Pons (tissue), 1 donor: Measurements from ENCODE around the gene DNAJB9.
"Not testable (repeated sequence)": the region's sequence is repeated elsewhere in the genome, so short reads cannot be mapped to it uniquely, and the experiment has no call there.

Source experiments
- DNase-seq: peaks from one replicate; pipeline ENCODE4 v3.0.0-alpha.2; 2016; ENCODE audit warnings: low spot score

Gene DNAJB9

DNA sequence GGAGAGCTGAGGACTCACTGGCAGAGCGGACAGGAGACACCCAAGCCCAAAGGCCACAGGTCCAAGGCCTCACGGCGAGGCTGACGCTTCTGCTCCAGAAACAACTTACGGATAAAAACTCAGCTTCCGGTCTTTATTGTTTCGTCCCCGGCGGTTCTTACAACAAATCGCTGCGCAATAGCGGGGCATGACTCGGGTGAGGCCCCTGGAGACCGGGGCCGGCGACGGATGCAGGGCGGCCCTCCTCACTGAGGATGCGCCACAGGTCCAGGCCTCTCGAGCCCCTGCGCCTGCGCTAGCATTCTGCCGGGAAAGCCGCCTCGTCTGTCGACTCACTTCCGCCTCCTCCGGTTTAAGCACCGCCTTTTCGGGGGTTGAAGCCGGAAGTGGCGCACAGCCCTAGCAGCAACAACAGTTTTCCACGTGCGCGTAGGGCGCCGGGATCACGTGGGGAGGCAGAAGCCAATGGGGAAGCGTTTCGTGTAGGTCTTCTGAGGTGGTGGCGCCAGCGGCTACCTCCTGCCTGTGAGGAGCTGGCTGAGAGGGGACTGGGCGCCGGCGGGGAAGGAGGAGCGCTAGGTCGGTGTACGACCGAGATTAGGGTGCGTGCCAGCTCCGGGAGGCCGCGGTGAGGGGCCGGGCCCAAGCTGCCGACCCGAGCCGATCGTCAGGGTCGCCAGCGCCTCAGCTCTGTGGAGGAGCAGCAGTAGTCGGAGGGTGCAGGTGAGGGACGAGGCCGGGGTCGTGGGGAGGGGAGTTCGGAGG, at the start of gene DNAJB9, which contains the start of gene THAP5:
TSS of gene DNAJB9 (plus strand) at position 494 of the 765 bp plus-strand sequence. CDS start 1,853 bp downstream, outside the sequence.
TSS of gene THAP5 (minus strand) at position 326 of the 765 bp plus-strand sequence. CDS start at position 189, 137 bp downstream.
- peak; percentile 100 for DNase-seq

DNA sequence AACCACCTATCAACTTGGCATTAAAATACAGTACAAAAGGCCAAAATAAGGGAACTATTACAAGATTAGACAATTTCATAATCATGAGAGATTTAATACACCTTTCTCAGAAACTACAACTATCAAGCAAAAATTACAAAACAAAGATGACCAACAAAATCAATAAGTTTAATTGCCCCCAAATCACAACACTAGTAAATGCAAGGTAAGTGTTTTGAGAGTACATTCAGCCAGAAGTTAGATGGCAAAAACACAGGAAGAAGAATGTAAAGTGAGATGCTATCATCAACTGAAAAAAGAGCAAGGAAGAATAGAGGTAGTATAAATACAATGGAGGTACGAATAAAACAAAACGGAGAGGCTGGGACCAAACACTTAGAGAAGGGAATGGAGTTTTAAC, 46.9 kb upstream of the DNAJB9 start:
- DNase-seq: no peak

DNA sequence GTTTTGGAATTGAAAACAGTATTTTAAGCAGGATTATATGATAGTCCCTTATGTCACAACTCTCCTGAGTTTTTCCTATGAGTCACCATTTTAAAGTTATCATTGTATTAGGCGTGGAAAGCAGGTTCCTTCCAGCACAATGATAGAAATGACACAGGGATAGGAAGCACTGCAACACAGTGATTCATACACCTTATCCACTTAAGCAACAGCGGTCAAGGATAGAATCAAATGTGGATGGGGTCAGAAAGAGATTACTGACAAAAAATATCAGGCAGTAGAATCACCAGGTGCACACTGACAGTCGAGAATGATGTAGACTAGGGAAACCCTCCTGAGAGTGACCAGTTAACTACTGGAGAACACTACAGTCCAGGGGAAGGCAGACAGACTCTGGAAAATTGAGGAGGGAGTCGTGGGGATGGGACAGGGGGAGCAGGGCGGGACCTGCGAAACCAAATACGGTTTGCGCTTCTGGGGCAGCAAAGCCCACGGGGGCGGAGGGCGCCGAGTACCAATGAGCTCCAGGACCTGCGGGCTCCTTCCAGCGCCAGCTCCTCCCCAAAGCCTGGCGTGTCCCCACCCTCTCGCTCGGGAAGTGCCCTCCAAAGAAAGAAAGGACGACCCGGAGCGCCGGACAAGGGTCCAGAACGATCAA, 44.2 kb upstream of the DNAJB9 start:
- DNase-seq: no peak

DNA sequence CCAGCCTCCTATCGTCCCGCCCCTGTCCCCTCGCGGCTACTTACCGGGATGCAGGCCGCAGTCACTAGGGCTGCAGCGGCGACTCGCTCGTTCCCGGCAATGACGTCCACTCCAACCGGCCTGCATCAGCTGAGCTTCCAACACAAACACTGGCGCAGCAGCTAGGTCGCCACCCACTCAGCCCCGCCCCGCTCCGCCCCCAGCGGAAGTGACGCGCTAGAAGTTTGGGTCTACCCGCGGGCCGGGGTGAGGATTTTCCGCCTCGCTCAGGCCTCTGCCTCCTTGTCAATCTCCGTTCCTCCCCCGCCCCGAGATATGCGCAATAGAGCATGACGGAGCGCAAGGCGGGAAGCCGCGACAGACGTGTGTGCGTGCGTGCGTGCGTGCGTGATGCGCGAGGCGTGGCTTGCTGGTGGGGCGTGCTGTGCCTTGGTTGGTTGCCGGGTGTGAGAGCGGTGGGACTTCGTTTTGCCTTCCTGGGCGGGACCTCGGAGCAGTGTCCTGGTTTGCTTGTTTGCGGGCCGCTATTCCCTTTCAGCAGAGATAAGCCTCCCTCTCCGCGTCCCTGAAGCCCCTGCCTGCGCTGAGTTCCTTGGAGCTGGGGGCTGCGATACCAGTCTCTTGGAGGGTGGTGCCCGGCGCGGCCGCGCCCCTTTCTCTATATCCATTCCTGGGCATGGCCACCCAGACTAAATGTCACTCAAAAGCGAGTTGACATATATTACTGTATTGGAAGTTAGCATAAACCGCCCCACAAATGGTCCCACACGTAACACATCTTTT, 43.5 kb upstream of the DNAJB9 start, which contains the start of gene PNPLA8:
TSS of gene PNPLA8 (minus strand) at position 151 of the 783 bp plus-strand sequence. CDS start 10,644 bp downstream, outside the sequence.
- DNase-seq: peak; percentile 100

DNA sequence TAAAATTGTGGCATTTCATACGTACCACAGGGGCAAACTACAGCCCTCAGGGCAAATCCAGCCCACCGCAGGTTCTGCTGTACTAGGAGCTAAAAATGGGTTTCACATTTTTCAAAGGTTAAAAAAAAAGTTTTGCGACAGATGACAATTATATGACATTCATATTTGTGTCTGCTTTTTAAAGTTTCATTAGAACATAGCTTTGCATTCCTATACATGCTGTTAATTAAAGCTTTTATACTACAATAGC, 43.0 kb upstream of the DNAJB9 start:
- DNase-seq: no peak

DNA sequence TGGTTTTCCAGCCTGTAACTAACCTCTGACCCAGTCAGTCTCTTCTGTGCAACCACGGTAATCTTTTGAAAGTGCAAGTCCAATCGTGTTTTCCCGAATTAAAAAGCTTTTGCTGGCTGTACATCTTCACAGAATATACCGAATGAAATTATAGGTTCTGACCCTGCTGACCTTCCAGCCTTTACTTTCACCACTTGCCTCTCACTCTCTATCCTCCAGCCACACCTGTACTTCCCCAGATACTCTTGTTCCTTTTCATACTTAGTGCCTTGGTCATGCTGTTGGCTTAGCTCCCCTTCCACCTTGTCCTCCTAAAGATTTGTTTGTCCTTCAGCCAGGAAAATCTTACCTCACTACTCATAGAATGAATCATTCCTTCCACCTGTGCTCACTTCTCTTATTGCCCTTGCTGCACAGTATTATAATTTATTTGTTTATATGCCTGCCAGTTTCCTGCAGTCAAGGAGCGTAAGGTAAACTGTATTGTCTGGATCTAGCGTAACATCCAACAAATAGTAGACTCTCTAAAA, 41.4 kb upstream of the DNAJB9 start:
- DNase-seq: no peak

DNA sequence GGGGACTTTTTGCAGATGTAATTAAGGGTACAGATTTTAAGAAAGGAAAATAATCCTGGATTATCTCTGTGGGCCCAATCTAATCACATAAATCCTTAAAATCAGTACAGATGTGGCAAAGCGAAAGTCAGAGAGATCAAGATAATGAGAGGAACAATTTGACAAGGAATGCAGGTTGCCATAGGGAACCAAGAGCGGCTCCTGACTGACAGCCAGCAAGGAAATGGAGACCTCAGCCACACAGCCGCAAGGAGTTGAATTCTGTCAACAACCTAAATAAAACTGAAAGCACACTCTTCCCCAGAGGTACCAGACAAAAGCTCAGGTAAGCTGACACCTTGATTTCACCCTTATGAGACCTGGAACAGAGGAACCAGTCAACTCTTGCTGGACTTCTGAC, 40.3 kb upstream of the DNAJB9 start:
- no peak for DNase-seq

DNA sequence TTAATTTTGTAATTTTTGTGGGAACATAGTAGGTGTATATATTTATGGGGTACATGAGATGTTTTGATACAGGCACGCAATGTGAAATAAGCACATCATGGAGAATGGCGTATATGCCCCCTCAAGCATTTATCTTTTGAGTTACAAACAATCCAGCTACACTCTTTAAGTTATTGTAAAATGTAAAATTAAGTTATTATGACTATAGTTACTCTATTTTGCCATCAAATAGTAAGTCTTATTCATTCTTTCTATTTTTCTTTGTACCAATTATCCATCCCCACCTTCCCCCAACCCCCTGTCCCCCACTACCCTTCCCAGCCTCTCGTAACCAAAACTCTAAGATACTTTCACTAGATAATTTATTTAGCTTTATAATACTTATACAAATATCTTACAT, 36.0 kb upstream of the DNAJB9 start:
- DNase-seq: no peak

DNA sequence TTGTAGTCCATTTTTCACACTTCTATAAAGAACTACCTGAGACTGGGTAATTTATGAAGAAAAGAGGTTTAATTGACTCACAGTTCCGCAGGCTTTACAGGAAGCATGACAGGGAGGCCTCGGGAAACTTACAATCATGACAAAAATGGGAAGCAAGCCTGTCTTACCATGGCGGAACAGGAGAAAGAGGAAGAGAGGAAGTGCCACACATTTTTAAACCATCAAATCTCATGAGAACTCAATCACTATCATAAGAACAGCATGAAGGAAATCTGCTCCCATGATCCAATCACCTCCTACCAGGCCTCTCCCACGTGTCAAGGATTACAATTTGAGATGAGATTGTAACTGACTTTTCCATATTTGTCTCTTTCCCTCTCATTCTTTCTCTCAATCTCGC, 34.4 kb upstream of the DNAJB9 start:
- no peak for DNase-seq

DNA sequence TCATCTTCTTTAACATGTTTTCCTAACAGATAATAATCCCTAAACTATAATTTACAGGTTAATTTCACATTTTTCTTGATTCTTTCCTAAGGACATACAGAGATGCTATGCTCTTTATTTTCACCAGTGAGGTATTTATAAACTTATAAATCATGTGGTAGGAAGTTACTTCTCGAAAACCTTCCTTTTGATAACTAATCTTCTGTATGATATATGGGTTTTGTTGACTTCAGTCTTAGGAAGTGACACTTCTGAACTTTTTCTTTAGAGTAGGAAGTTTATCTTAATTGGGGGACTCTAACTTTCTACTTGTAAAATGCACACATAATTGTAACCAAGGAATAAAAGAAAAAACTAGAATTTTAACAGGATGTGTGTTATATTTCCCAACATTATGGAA, 33.9 kb upstream of the DNAJB9 start:
- no peak for DNase-seq

DNA sequence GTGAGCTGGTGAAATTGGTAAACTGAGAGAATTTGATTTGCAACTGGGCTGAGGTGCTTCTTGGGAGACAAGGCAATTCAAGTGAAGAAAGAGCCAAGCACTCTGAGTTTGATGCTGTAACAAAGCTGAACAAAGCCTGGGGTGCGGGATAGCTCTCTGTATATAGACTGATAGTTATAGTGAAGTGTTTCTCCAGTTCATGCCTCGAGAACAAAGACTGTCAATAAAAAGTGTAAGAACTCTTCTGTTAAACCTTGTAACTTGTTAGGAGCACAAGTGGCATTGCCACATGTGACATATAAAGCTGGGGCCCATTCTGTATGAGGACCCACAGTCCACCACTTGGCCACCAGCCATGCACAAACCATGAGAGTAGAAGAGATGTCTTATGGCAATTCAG, 32.4 kb upstream of the DNAJB9 start:
- DNase-seq: no peak

DNA sequence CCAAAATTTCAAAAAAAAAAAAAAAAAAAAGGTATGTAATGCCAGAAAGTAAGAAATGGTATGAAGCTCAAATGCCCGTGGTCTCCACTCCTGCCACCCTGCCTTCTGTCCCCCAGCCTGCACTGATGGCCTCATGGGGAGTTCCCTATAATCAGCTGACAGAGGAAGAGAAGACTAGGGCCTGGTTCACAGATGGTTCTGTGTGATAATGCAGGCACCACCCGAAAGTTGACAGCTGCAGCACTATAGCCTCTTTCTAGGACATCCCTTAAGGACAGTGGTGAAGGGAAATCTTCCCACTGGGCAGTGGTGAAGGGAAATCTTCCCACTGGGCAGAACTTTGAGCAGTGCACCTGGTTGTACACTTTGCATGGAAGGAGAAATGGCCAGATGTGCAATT, 31.4 kb upstream of the DNAJB9 start:
- DNase-seq: not testable (repeated sequence)

DNA sequence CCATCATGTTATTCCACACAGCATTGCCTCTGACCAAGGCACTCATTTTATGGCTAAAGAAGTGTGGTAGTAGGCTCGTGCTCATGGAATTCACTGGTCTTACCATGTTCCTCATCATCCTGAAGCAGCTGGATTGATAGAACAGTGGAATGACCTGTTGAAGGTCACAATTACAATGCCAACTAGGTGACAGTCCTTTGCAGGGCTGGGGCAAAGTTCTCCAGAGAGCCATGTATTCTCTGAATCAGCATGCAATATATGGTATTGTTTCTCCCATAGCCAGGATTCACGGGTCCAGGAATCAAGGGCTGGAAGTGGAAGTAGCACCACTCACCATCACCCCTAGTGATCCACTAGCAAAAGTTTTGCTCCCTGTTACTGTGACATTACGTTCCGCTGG, 31.0 kb upstream of the DNAJB9 start:
- not testable (repeated sequence) for DNase-seq

DNA sequence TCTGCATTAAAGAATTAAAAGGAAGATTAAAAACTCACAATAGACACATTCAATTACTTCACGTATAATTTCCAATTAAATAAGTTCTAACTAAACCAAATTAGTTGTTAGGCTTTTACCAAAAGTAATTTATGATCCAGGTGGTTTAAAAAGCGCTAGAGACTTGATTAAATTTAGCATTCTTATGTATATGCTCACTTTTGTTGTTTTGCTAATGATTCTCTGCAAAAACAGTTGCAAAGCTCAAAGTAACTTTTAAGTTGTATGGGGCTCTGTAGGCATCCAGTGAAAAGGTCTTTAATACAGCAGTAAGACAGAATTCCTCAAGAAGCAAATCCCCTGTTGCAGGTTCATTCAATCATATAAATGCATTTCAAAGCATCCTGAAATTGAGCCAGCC, 28.2 kb upstream of the DNAJB9 start:
- no peak for DNase-seq

DNA sequence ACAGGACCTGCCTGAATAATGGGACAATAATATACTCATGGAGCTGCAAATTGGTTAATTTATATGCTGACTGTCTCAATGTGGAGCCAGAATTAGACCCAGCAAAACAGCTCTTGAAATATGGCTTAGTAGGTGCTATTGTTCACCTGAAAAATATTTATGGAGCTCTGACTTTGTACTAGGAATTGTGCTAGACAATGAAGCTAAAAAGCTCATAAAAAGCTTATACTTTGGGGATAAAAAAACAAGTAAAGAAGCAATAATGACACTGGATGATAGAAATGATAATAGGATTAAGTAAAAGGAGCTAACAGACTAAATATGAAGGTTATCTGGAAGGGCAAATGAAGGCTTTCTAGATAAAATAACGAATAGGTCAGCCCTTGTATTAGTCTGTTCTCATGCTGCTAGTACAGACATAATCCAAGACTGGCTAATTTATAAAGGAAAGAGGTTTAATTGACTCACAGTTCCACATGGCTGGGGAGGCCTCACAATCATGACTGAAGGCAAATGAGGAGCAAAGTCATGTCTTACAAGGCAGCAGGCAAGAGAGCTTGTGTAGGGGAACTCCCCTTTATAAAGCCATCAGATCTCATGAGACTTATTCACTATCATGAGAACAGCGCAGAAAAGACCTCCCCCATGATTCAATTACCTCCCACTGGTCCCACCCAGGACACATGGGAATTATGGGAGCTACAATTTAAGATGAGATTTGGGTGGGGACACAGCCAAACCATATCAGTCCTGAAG, 21.4 kb upstream of the DNAJB9 start:
- DNase-seq: not testable (repeated sequence)

DNA sequence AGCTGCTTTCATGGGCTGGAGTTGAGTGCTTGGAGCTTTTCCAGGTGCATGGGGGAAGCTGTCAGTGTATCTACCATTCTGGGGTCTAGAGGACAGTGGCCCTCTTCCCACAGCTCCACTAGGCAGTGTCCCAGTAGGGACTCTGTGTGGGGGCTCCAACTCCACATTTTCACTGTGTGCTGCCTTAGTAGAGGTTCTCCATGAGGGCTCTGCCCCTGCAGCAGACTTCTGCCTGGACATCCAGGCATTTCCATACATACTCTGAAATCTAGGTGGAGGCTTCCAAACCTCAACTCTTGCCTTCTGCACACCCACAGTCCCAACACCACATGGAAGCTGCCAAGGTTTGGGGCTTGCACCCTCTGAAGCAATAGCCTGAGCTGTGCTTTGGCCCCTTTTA, 13.0 kb upstream of the DNAJB9 start:
- DNase-seq: not testable (repeated sequence)

DNA sequence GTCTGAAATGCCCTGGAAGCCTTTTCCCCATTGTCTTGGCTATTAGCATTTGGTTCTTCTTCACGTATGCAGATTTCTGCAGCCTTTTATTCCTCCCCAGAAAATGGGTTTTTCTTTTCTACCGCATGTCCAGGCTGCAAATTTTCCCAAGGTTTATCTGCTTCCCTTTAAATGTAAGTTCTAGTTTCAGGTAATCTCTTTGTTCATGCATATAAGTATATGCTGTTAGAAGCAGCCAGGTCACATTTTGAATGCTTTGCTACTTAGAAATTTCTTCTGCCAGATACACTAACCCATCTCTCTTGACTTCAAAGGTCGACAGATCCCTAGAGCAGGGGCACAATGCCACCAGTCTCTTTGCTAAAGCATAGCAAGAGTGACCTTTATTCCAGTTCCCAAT, 12.5 kb upstream of the DNAJB9 start:
- no peak for DNase-seq

DNA sequence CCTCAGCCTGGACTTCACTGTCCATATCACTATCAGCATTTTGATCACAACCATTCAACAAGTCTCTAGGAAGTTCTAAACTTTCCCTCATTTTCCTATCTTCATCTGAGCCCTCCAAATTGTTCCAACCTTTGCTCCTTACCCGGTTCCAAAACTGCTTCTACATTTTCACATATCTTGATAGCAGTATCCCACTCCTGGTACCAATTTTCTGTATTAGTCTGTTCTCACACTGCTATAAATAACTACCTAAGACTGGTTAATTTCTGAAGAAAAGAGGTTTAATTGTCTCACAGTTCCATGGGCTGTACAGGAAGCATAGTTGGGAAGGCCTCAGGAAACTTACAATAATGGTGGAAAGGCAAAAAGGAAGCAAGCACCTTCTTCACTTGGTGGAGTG, 12.1 kb upstream of the DNAJB9 start:
- no peak for DNase-seq

DNA sequence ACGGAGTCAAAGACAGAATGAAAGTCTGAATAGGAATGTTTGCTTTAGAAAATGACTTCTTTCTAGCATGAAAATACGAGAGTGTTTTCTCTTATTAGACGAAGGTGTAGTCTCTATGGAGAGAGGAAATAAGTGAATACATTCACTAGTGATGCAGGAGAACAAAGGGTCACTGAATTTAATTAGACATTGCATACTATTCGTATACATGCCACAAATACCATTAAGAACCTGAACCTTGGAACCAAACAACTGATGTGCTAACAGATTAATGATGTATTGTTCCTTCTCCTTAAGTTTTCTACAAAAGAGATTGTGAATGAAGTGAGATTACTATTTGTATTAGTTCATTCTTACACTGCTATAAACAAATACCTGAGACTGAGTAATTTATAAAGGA, 10.4 kb upstream of the DNAJB9 start:
- no peak for DNase-seq

DNA sequence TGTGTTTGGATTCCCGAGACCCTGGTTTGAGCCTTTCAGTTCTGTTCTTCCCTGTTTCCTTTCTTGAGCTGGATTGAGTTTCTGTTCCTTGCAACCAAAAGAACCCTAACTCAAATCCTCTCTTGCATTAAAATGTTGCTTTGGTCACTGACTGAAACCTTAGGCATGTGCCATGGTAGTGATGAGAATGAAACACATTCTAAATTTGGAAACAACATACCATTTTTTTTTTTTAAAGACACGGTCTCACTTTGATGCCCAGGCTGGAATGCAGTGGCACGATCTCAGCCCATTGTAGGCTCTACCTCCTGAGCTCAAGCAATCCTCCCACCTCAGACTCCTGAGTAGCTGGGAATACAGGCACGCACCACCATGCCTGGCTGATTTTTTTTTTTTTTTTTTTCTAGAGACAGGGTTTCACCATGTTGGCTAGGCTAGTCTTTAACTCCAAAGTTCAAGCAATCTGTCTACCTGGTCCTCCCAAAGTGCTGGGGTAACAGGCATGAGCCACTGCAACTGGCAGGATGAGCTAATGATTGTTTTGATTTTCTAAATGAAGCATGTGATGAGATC, 8.5 kb upstream of the DNAJB9 start:
- DNase-seq: no peak

DNA sequence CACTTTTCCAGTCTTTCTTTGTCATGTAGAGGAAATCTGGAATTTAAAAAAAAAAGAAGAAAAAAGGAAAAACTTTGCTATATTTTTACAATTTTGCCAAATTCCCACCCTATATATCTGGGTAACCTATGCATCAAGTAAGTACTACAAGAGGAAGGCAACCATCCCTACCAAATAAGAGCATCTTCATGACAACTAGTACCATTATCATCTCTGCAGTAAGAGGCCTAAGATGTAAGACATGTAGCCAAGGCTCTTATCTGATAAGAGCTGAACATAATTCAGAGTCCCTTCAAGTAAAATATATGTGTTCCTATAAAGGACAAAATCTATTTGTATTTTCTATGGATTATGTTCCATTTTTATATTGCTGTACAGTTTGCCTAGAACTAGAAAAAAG, 3.7 kb upstream of the DNAJB9 start:
- no peak for DNase-seq
